ENCODE measurements around the gene DNAH6.
"Not testable (repeated sequence)": the region's sequence is repeated elsewhere in the genome, so short reads cannot be mapped to it uniquely, and the experiment has no call there.

The DNAH6 gene

DNA sequence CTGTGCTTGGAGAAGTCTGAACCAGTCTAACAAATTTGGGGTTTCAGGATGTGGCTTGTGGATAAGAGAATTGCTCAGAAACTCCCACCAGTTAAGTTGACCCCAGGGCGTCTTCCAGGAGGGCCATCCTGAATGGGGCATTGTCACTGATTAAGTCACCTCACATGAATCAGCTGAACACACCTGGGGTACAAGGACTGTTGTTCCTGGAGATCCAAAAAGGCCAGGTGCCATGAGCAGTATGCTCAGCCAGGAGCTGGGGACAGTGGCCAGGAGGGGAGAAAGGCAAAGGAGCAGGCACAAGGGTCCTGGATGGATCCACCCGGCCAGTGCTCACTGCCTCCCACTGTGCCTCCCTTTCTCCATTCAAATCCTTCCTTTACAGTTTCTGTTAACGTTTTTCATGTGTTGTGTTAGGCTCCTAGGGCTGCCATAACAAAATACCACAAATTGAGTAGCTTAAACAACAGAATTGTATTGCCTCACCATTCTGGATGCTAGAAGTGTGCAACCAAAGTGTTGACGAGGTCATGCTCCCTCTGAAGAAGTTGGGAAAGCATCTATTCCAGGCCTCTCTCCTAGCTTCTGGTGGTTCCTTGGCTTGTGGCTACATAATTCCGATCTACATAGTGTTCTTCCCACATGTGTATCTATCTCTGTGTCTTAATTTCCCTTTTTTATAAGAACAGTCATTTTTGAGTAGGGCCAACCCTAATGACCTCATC, 331.2 kb downstream of the DNAH6 start:
- no peak for DNase-seq

DNA sequence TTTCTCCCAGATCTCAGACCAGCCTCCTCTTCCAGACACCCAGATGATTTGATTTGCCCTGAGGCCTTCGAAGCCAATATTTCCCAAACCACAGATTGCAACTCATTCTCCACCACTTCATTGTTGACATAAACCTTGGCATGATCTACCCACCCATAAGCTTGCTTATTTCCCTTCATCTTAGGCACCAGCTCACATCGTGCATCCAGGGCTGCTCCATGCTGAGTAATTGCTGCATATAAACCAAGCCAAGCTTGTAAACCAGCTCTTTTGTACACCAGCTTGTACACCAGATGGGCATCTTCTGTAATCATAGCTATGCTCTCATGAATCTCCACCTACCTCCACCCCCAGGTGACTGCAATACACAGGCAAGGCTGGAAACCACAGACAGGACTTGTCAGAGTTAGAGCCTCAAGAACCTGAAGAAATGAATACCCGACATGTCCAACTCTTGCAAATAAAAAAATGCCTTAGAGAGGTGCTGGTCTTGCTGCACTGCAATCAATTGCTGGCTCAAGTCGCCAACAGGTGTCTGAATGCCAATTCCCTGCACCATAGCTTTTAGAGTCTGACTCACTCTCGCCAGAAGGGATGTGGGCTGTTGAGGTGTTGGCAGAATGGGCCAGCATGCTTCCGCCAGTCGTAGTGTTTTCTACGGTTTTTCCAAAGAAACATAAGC, 333.1 kb downstream of the DNAH6 start:
- peak; percentile 21 for DNase-seq

DNA sequence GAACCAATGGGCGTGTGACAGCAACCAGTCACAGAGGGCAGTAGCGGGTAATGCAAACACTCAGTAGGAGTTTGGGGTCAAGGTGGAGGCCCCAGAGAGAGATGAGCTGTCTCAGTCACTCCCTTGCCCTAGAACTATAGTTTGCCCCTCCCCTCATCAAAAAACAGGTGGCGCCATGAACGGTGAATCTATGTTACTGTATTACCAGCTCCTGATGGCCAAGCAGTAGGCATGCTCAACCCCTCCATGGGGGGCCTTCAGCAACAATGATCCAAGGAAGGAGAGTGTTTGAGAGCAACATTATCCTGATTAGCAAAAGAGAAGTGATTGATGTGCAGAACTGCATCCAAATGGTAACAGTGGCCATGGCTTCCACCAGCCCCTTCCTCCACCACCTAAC, 334.2 kb downstream of the DNAH6 start:
- no peak for DNase-seq

GRCh38 chr2:84851876-84852275, 335.6 kb downstream of the DNAH6 start:
- DNase-seq, result no peak

DNA sequence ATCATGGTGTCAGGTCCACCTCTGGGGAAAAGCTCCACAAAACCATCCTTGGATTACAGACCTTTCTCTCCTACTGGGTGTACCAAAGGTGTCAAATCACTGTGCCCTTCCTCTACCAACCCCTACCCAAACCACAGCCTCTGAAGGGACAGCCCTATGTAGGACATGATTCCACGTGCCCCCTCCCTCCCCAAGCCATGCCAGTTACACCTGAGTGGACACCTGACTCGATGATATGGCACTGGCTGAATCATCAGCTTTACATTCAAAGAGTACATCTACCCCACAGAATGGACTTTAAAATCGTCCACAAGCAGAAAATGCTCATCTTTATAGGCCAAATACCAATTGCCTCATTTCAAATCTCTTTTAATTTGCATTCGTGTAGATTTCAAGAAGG, 338.6 kb downstream of the DNAH6 start:
- DNase-seq, result no peak

DNA sequence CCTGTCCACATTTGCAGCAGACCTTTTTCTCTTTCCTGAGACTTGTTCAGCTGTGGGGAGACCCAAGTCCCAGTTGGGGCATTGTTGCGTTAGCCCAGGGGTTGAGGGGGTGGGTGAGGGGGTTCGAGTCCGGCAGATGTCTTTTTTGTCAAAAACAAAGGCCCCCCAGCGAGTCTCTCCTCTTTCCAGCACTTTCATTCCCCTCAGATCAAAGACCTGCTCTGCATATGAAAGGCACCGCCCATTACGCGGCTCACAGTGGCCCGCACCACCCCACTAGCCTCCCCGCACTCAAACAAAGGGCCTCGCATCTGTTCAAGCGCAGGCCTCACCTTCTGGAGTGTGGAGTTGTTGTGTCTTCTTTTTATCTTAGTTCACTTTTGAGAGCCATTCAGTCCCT, 339.4 kb downstream of the DNAH6 start:
- DNase-seq, result no peak

- no peak for DNase-seq
Observed at GRCh38 chr2:84856787-84857186, 340.5 kb downstream of the DNAH6 start.

GRCh38 chr2:84857566-84857965, 341.3 kb downstream of the DNAH6 start:
- no peak for DNase-seq

DNA sequence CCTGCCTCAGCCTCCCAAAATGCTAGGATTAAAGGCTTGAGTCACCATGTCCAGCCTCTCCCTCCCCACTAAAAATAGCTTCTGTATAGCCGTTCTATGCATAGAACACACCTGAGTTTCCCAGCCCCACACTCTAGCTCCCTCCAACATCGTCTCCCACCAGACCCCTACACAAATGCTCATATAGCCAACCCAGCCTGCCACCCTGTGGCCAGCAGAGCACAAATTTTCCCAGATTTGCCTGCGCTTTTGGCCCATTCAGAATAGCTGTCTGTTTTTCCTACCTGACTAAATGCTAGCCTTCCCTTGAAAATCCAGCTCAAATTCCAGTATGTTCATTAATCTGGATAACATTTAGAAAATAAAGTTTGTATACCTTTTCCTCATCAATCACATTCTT, 341.8 kb downstream of the DNAH6 start:
- DNase-seq, result no peak

- no peak for DNase-seq
Observed at GRCh38 chr2:84858937-84859336, 342.6 kb downstream of the DNAH6 start.

- DNase-seq, result no peak
Observed at GRCh38 chr2:84861539-84861938, 345.2 kb downstream of the DNAH6 start.

DNA sequence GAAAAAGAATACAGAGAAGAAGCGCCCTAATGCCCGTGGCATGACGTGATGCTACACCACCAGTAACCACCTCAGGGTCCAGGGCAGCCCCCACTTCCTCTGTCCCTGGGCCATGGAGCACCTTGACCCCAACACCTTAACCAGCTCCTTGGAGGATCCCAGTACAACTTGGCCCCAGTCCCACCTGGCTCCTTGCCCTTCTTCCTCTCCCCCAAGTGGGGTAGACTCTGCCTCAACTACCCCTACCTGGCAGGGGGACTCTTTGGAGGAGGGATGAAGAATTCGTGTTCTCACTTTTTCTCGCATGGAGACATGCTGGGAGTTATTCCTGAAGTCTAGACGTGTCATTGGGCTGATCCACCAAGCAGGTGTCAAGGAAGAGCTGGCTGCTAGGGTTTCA, 345.7 kb downstream of the DNAH6 start:
- DNase-seq, result no peak

- no peak for DNase-seq
Observed at GRCh38 chr2:84865181-84865783, 349.0 kb downstream of the DNAH6 start.

DNA sequence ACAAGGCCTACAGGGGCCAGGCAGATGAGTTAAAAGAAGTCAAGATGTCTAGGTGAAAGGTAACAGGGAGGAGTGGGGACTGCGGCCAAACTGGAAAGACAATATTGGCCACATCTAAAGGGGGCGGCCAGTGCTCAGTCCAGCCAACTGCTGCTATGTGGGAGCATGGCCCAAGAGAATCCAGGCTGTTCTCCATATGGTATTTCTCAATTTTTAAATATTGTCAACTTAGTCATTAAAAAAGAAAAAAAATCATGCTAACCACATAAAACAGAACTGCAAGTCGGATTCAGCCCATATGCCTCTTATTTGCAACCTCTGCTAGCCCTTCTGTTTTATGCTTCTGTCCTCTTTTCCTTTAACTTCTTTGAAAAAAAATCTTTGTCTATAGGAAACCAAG, 349.8 kb downstream of the DNAH6 start:
- DNase-seq, result no peak

- DNase-seq, result not testable (repeated sequence)
Observed at GRCh38 chr2:84868327-84868726, 352.0 kb downstream of the DNAH6 start.
